Tibial artery (tissue), 4 donors: ENCODE measurements around the gene NBEA.

Experiments used
- DNase-seq, 2 donors: peaks; one replicate each; pipeline ENCODE4 v3.0.0-alpha.2; 2019
- H3K27ac ChIP-seq, 2 donors: fragments of 200-600 bp; sonication (generic) in 1 of 2; 1 replicate in 1 of 2; 2 replicates in 1 of 2; pipeline ENCODE4 v1.5.1; 2018 to 2019; ENCODE audit warnings: mild to moderate bottlenecking in 1 of 2
- H3K27me3 ChIP-seq, 2 donors: fragments of 200-600 bp; sonication (generic) in 1 of 2; one replicate each; pipeline versions ENCODE4 v1.5.1 to v1.6.0; 2016 to 2019
- H3K36me3 ChIP-seq, 3 donors: fragments of 200-600 bp; sonication (generic) in 2 of 3; one replicate each; pipeline ENCODE4 v1.5.1; 2016 to 2019; ENCODE audit warnings: mild to moderate bottlenecking in 2 of 3
- H3K4me1 ChIP-seq, 4 donors: fragments of 200-600 bp; sonication (generic) in 2 of 4; 1 replicate in 3 of 4; 2 replicates in 1 of 4; pipeline ENCODE4 v1.5.1; 2016 to 2019
- H3K4me3 ChIP-seq, 2 donors: fragments of 200-600 bp; sonication (generic) in 1 of 2; 1 replicate in 1 of 2; 2 replicates in 1 of 2; pipeline ENCODE4 v1.5.1; 2018 to 2019; ENCODE audit warnings: mild to moderate bottlenecking in 2 of 2
- H3K9me3 ChIP-seq, 3 donors: fragments of 200-600 bp; sonication (generic) in 1 of 3; one replicate each; pipeline ENCODE4 v1.5.1; 2016 to 2019
- CTCF ChIP-seq, 2 experiments: fragments of 200-600 bp in 1 of 2; fragments of 450-650 bp in 1 of 2; IDR thresholded peaks; one replicate each; pipeline ENCODE4 v1.5.1; 2017 to 2019; ENCODE audit warnings: antibody characterized with exemption in 2 of 2, mild to moderate bottlenecking in 1 of 2, moderate library complexity in 1 of 2
- intact Hi-C: fragments of 100-400 bp; cut with DNase I; formaldehyde crosslinking; loops from one replicate; pipeline ENCODE4 v1.15.0; 2023; ENCODE audit warnings: low total_unique reads

Gene NBEA

GRCh38 chr13:35144166-35144890 lies 202.3 kb downstream of the NBEA start:
- intact Hi-C loops: no loop called here
- Histone ChIP-seq H3K4me3 (no peak overlapping the region), H3K4me1 (no peaks in the 10 kb centered on the region), H3K9me3 (no peaks in the 10 kb centered on the region), H3K27ac (no peak overlapping the region), H3K36me3 (no peaks in the 10 kb centered on the region), H3K27me3 (no peaks in the 10 kb centered on the region)
- TF ChIP-seq CTCF (IDR thresholded peaks at IDR 0.05): no peak
- DNase-seq: no peak

GRCh38 chr13:35146686-35147085 lies 204.6 kb downstream of the NBEA start:
- no peak overlapping the region for H3K4me3 ChIP-seq
- H3K27me3 ChIP-seq: no peaks in the 10 kb centered on the region
- no peaks in the 10 kb centered on the region for H3K4me1 ChIP-seq
- no peaks in the 10 kb centered on the region for H3K36me3 ChIP-seq
- TF ChIP-seq CTCF (IDR thresholded peaks at IDR 0.05): no peak
- no peaks in the 10 kb centered on the region for H3K9me3 ChIP-seq
- intact Hi-C loops: no loop called here
- no peak for DNase-seq
- no peak overlapping the region for H3K27ac ChIP-seq

GRCh38 chr13:35157143-35157755 lies 215.2 kb downstream of the NBEA start:
- H3K36me3 ChIP-seq: no peaks in the 10 kb centered on the region
- no peak overlapping the region for H3K4me3 ChIP-seq
- no peaks in the 10 kb centered on the region for H3K4me1 ChIP-seq
- intact Hi-C loops: loop anchor here (5.0 kb wide), 1 partner anchor 1225 kb away; no protein-coding TSS in a partner anchor
- DNase-seq: no peak
- H3K27ac ChIP-seq: no peak overlapping the region
- H3K9me3 ChIP-seq: no peaks in the 10 kb centered on the region
- no peaks in the 10 kb centered on the region for H3K27me3 ChIP-seq
- TF ChIP-seq CTCF (IDR thresholded peaks at IDR 0.05): peak; percentile 66 to 75

GRCh38 chr13:35159041-35159440 lies 217.0 kb downstream of the NBEA start:
- TF ChIP-seq CTCF (IDR thresholded peaks at IDR 0.05): no peak
- no peak overlapping the region for H3K4me3 ChIP-seq
- no peaks in the 10 kb centered on the region for H3K27me3 ChIP-seq
- H3K36me3 ChIP-seq: no peaks in the 10 kb centered on the region
- H3K4me1 ChIP-seq: no peaks in the 10 kb centered on the region
- DNase-seq: no peak
- intact Hi-C loops: loop anchor here (5.0 kb wide), 1 partner anchor 1227 kb away; no protein-coding TSS in a partner anchor
- H3K27ac ChIP-seq: no peak overlapping the region
- H3K9me3 ChIP-seq: no peaks in the 10 kb centered on the region

- intact Hi-C loops: no loop called here
- TF ChIP-seq CTCF (IDR thresholded peaks at IDR 0.05): no peak
- no peaks in the 10 kb centered on the region for H3K4me1 ChIP-seq
- no peak for DNase-seq
- H3K27me3 ChIP-seq: no peaks in the 10 kb centered on the region
- no peaks in the 10 kb centered on the region for H3K36me3 ChIP-seq
- H3K27ac ChIP-seq: no peak overlapping the region
- H3K4me3 ChIP-seq: no peak overlapping the region
- no peaks in the 10 kb centered on the region for H3K9me3 ChIP-seq
These were observed 218.8 kb downstream of the NBEA start for GRCh38 chr13:35160896-35161295.
